IPS-NIHi7 (cell line): ENCODE results near the gene NFATC2.

Experiments used
- DNase-seq: peaks from one replicate; pipeline ENCODE4 v3.0.0; 2012; ENCODE audit warnings: mixed read lengths; ENCODE audit errors: extremely low spot score

The NFATC2 gene

GRCh38 chr20:51430198-51430950 lies 112.1 kb downstream of the NFATC2 start:
- no peak for DNase-seq

DNA sequence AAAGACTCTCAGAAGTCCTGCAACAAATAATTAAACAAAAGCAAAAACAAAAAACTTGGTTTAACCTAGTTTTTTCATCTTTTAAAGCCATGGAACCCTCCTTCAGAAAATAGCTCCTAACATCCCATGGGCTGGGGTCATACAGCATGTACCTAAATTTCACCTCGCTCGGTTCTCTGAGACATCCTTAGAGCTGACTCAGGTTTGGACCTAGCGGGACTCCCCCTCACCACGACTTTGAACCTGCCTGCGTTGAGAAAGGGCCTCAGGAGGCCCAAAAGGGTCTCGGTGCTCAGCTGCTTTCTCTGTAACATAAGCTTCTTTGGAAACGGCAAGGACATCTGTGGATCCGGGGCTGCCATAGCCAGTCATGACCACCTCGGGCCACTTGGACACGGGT lies 112.8 kb downstream of the NFATC2 start:
- DNase-seq = no peak

GRCh38 chr20:51429144-51429482 lies 113.4 kb downstream of the NFATC2 start:
- no peak for DNase-seq

- DNase-seq = peak; percentile 63
These were observed 113.9 kb downstream of the NFATC2 start for GRCh38 chr20:51428401-51429143.

- no peak for DNase-seq
These were observed 114.7 kb downstream of the NFATC2 start for GRCh38 chr20:51427651-51428291.

DNA sequence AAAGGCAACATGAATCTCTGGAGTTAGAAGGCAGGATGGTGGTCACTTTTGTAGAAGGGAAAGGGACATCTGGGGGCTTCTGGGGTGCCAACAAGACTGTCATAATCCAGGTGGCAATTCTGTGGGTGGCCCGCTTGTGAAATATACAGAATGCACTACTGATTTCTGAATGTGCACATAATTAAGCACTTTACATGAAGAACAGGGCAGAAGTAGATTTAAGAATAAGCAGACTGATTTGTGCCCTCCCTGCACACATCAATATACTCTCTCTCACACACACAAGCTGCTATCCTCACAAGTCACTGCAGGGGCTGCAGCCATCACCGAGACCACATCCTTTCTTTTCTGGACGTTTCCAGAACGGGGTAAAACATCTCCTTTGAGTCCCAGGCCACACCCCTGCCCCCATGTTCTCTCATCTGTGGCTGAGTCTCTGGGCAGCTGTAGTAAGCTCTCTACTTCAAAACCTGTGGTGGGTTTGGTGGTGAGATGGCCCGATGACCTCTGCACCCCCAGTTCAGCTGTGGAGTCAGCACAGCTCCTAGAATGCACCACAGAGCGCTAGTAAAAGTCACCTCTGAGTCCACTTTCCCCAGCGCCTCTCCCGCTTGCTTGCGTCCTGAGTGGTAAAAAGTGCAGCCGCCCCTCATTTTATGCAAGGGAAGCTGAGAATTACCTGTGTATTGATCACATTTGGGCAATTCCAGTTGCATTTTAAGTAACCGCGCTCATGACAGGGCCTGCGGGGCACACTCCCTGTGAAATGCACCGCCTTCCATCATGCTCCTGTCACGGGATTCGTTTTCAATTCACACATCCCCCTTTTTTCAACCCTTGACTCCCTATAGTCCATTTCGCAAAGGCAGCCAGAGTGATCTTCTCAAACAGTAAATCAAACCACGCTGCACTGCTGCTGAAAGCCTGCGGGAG lies 115.5 kb downstream of the NFATC2 start:
- no peak for DNase-seq

DNA sequence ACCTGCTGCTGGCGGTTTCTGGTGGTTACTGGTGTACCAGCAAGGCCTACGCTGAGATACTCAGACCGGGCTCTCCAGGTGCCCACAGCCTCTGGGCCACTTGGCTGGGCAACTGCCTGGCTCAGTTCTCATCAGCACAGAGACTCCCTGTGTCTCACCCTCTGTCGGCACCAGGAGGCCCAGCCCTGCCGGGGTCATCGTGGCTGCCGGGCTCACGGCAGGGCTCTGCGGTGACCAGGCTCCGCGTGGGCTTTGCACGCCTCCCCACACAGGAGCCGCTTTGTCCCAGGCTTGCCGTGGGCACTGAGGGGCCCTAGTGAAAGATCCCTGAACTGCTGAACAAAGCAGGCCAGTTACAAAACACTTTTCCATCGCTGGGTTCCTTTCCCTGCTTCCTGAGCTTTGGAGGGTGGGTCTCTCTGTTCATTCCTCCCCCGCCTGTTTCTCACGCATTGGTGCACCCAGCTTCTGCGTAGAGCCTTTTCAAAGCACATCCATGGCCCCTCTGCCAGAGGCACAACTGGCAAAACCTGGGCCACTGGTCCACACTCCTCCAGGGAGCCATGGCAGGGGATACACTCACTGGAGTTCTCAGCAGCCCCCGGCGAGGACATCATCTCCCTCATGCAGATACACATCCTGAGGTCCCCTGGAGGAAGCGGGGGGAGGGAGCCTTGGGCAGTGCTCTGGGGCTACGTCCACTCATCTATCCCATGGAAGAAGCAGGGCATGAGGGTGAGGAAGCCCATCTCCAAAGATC lies 117.0 kb downstream of the NFATC2 start:
- no peak for DNase-seq

DNA sequence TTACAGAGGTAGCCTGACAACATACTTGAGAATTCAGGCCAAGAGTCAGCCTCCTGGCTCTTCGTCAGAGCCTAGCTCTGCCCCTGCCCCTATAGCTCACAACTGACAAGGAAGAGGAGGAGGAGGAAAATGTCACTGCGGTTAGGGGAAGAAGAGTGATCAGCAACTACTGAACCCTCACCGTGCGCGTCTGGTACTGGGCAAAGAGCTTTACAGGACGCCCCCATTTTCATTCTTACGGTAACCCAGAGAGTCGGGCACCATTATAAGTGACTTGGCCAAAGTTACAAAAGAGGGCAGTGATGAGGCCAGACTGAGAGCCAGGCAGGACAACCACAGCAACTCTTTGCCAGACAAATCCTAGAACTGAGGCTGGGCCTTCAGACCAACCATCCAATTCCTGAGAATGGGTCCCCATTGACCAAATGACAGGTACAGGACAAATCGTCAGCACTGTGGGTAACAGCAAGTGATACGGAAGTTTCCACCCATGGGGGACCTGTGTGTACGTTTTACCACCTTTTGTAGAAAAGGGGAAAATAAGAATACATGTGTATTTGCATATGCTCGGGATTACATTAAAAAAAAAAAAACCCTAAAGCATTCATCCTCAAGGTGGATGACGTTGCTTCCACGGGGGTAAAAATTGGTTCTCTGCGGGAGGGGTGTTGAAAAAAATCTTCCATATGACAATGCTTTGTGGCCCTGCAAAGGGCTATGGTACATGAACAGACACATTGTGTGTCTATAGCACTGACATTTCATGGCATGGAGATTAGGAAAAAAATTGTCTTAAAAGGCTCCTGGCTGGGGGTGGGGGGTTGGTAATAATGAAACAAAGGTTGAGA lies 118.0 kb downstream of the NFATC2 start:
- DNase-seq = no peak

- peak; percentile 56 for DNase-seq
These were observed 118.7 kb downstream of the NFATC2 start for GRCh38 chr20:51423810-51424209.

GRCh38 chr20:51423290-51423667 lies 119.2 kb downstream of the NFATC2 start:
- no peak for DNase-seq

DNA sequence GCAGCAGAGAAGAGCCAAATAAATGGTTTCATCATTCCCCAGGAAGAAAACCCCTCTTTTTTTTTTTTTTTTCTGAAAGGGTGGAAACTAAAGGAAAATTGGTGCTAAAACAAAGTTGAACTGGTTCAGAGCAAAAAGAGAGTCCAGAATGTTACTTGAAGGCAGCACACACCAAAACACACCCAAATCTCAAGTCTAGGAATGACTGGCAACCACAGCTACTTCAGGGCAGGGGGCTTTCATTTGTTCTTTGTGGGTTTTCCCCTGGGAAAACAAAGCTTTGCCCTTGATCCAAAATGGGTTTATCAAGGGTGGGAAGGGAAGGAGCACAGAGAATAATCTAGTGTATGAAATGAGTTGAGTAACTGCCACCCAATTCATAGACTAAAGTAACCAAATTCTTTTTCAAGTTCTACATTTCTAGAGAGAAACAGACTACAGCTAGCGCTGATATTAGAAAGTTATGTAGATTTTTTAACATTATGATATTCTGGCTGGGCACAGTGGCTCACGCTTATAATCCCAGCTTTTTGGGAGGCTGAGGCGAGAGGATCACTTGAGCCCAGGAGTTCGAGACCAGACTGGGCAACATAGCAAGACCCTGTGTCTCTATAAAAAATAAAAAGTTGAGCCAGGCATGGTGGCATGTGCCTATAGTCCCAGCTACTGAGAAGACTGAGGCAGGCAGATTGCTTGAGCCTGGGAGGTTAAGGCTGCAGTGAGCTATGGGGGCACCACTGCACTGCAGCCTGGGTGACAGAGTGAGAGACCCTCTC lies 119.8 kb downstream of the NFATC2 start:
- no peak for DNase-seq

GRCh38 chr20:51420805-51421204 lies 121.7 kb downstream of the NFATC2 start:
- DNase-seq = no peak

- no peak for DNase-seq
These were observed 122.4 kb downstream of the NFATC2 start for GRCh38 chr20:51420111-51420510.

- no peak for DNase-seq
These were observed 122.9 kb downstream of the NFATC2 start for GRCh38 chr20:51419646-51420045.

- DNase-seq = no peak
These were observed 123.3 kb downstream of the NFATC2 start for GRCh38 chr20:51419231-51419630.

- DNase-seq = no peak
These were observed 124.4 kb downstream of the NFATC2 start for GRCh38 chr20:51418137-51418529.

- no peak for DNase-seq
These were observed 125.0 kb downstream of the NFATC2 start for GRCh38 chr20:51417250-51418136.

DNA sequence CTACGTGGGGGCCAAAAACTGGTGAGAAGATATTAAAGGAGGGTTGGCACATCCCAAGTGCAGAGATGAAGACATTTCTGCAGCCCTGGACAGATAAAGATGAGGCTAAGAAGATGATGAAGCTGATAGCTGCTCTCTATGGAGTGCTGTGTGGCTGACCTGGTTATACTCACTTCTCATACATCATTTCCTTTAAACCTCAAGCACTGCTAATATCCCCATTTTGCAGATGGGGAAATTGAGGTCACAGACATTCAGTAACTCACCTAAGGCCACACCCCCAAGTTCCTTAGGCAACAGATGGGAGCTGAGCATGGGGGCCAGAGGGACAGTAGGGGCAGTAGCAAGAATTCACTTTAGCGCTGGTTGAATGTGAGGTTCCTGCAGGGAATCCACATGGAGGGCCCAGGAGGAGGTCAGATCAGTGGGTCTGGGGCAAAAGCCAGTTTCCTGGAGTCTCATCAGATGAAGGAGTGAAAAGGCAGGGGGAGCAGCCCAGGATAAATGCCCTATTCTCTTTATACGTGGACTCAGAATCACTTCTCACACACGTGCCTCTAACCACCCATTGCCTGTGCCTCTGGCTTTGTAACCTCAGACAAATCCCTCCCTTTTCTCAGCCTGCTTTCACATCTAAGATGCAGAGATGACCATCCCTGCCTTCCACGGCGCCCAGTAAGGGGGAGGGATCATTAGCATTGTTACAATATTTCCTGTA lies 125.8 kb downstream of the NFATC2 start:
- DNase-seq = no peak
